ENCODE results near the gene KRTAP1-3. TPM values are rescaled to one million over a fixed set of nuclear protein-coding genes. Genes with fewer than 3 reads are reported as not detected.

Gene KRTAP1-3, protein sequence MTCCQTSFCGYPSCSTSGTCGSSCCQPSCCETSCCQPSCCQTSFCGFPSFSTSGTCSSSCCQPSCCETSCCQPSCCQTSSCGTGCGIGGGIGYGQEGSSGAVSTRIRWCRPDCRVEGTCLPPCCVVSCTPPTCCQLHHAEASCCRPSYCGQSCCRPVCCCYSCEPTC
- not detected in 2 replicates for total RNA-seq

DNA sequence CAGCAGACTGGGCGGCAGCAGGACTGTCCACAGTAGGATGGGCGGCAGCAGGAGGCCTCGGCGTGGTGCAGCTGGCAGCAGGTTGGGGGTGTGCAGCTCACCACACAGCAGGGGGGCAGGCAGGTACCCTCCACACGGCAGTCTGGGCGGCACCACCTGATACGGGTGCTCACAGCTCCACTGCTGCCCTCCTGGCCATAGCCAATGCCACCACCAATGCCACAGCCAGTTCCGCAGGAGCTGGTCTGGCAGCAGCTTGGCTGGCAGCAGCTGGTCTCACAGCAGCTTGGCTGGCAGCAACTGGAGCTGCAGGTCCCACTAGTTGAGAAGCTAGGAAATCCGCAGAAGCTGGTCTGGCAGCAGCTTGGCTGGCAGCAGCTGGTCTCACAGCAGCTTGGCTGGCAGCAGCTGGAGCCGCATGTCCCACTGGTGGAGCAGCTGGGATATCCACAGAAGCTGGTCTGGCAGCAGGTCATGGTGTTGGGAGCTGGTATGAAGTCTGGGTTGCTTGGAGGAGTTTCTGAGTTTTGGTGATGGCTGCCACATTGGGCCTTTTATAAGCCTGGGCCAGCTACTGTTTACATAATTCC, at the start of gene KRTAP1-3:
KRTAP1-3 (minus strand) TSS at position 529 of the 590 bp plus-strand sequence; CDS start at position 476, 53 bp downstream.

GRCh38 chr17:41084100-41084856, 49.6 kb upstream of the KRTAP1-3 start, which contains the start of gene KRTAP4-7:
KRTAP4-7 (plus strand) TSS chr17:41084150; CDS start chr17:41084207, 57 bp downstream.

DNA sequence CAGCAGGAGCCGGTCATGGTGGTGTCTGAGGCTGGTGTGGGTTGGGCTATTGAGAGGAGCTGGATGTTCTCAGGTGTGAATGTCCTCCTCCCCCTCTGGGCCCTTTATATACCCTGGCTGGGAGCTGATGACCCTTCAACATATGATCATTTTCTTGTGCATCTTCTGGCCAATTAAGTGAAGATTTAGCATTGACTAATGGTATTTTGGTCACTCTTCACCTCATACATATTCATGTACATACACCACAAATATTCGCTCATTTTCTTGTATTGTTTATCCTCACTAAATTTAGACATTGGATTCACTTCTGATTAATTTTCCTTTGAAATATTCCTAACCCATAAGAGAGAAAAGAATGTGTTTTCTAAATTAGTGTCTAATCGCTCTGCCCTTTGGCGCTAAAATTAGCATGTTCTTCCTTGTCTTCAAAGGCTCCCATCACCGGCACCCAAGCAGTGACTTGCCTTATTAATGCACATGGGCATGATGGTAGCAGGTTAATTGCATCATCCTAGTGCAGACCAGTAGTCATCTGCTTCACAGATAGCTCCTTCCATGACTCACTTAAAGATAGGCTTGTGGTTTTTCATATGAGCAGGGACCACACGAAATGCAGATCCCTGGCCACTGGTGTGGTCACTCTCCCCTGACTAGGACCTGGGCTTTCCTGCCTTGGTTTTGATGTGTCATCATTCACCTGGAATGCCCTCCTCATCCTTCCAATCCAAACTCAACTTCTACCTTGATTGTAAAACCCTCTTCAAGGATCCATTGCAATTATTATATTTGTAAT, 31.4 kb upstream of the KRTAP1-3 start, which contains the start of gene KRTAP2-4:
KRTAP2-4 (minus strand) TSS at position 51 of the 796 bp plus-strand sequence; CDS start at position 17, 34 bp downstream.

GRCh38 chr17:41060052-41060604, 25.5 kb upstream of the KRTAP1-3 start, which contains the start of gene KRTAP2-3:
KRTAP2-3 (minus strand) TSS chr17:41060114; CDS start chr17:41060050, 64 bp downstream.

GRCh38 chr17:41055130-41055529, 20.5 kb upstream of the KRTAP1-3 start, which contains the start of gene KRTAP2-2:
KRTAP2-2 (minus strand) TSS chr17:41055230; CDS start chr17:41055211, 19 bp downstream.

GRCh38 chr17:41046735-41047465, 12.2 kb upstream of the KRTAP1-3 start, which contains the start of gene KRTAP2-1:
KRTAP2-1 (minus strand) TSS chr17:41047316; CDS start chr17:41047267, 49 bp downstream.

GRCh38 chr17:41040783-41041571, 6.3 kb upstream of the KRTAP1-3 start, which contains the start of gene KRTAP1-1:
KRTAP1-1 (minus strand) TSS chr17:41041450; CDS start chr17:41041397, 53 bp downstream.

DNA sequence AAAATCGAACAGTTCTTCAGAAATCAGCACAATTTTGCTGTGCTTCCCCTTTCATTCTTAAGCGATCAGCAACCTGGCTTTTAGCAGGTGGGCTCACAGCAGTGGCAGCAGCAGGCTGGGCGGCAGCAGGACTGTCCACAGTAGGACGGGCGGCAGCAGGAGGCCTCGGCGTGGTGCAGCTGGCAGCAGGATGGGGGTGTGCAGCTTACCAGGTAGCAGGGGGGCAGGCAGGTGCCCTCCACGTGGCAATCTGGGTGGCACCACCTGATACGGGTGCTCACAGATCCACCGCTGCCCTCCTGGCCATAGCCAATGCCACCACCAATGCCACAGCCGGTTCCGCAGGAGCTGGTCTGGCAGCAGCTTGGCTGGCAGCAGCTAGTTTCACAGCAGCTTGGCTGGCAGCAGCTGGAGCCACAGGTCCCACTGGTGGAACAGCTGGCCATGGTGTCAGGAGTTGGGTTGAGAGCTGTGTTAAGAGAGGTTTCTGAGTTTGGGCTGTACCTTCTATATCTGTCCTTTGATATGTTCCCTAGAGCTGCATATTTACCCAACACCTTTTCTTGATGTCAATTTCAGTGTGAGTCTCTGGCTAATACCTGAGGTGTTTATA, 4.9 kb downstream of the KRTAP1-3 start, which contains the start of gene KRTAP1-4:
KRTAP1-4 (minus strand) TSS at position 563 of the 613 bp plus-strand sequence; CDS start at position 446, 117 bp downstream.

GRCh38 chr17:41026715-41027471, 7.8 kb downstream of the KRTAP1-3 start, which contains the start of gene KRTAP1-5:
KRTAP1-5 (minus strand) TSS chr17:41027208; CDS start chr17:41027155, 53 bp downstream.

DNA sequence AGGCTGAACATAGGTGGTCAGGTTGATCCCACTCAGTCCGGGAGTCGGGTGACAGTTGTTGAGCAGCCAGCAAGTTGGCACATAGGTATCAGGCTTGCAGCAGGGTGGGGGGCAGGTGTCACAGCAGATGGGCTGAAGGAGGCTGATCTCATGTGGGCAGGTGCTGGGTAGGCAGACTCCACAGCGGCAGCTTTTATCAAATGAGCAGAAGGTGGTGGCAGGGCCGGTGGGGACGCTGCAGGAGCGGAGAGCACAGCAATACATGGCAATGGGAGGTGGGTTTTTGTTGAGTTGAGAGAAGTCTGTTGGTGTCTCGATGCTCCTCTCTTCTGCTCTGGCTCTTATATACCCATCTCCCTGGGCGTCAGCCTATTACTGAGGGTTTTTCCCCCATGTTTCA, 25.9 kb downstream of the KRTAP1-3 start, which contains the start of gene KRTAP3-1:
KRTAP3-1 (minus strand) TSS at position 318 of the 400 bp plus-strand sequence; CDS start at position 264, 54 bp downstream.

DNA sequence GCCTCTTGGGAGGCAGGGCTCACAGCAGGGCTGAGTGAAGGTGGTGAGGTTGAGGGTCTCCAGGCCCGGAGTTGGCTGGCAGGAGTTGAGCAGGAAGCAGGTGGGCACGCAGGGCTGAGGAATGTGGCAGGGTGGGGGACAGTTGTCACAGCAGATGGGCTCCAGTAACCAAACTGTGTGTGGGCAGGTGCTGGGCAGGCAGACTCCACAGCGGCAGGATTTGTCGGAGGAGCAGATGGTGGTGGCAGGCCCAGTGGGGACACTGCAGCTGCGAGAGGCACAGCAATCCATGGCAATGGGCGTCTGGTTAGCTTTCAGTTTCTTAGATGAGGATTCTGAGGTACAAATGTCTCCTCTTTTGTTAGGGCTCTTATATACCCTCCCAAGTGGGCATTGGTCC, 35.1 kb downstream of the KRTAP1-3 start, which contains the start of gene KRTAP3-2:
KRTAP3-2 (minus strand) TSS at position 344 of the 400 bp plus-strand sequence; CDS start at position 291, 53 bp downstream.

DNA sequence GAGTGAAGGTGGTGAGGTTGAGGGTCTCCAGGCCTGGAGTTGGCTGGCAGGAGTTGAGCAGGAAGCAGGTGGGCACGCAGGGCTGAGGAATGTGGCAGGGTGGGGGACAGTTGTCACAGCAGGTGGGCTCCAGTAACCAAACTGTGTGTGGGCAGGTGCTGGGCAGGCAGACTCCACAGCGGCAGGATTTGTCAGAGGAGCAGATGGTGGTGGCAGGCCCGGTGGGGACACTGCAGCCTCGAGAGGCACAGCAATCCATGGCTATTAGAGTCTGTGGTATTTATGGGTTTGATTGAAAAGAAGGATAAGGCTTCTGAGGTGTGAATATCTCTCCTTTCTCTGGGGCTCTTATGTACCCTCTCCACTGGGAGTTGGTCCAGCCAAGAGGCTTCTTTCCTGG, 40.8 kb downstream of the KRTAP1-3 start, which contains the start of gene KRTAP3-3:
KRTAP3-3 (minus strand) TSS at position 326 of the 400 bp plus-strand sequence; CDS start at position 259, 67 bp downstream.

GRCh38 chr17:40984226-40984625, 50.4 kb downstream of the KRTAP1-3 start, which contains the start of gene KRT40:
KRT40 (minus strand) TSS chr17:40984326; CDS start chr17:40984273, 53 bp downstream.

Other genes starting within 250 kb of the KRTAP1-3 start
- not detected in 2 replicates for gene KRT28, start 234.9 kb downstream of the KRTAP1-3 start, total RNA-seq
- 18.0 and 18.8 TPM in 2 replicates for gene KRT10, start 212.3 kb downstream of the KRTAP1-3 start, total RNA-seq
- gene KRT12, start 167.7 kb downstream of the KRTAP1-3 start, total RNA-seq: not detected in 2 replicates
- gene KRT20, start 149.6 kb downstream of the KRTAP1-3 start, total RNA-seq: not detected in 2 replicates
- gene KRT23, start 97.2 kb downstream of the KRTAP1-3 start, total RNA-seq: not detected in 2 replicates
- gene KRT39, start 67.9 kb downstream of the KRTAP1-3 start, total RNA-seq: not detected in 2 replicates
- not detected in 2 replicates for gene KRT40, start 50.5 kb downstream of the KRTAP1-3 start, total RNA-seq
- not detected in 2 replicates for gene KRTAP3-3, start 40.7 kb downstream of the KRTAP1-3 start, total RNA-seq
- not detected in 2 replicates for gene KRTAP3-2, start 35.0 kb downstream of the KRTAP1-3 start, total RNA-seq
- gene KRTAP3-1, start 25.7 kb downstream of the KRTAP1-3 start, total RNA-seq: not detected in 2 replicates
- not detected in 2 replicates for gene KRTAP1-5, start 7.7 kb downstream of the KRTAP1-3 start, total RNA-seq
- not detected in 2 replicates for gene KRTAP1-4, start 4.7 kb downstream of the KRTAP1-3 start, total RNA-seq
- gene KRTAP1-1, start 6.6 kb upstream of the KRTAP1-3 start, total RNA-seq: not detected in 2 replicates
- not detected in 2 replicates for gene KRTAP2-1, start 12.4 kb upstream of the KRTAP1-3 start, total RNA-seq
- gene KRTAP2-2, start 20.4 kb upstream of the KRTAP1-3 start, total RNA-seq: not detected in 2 replicates
- gene KRTAP2-3, start 25.2 kb upstream of the KRTAP1-3 start, total RNA-seq: not detected in 2 replicates
- gene KRTAP2-4, start 31.0 kb upstream of the KRTAP1-3 start, total RNA-seq: not detected in 2 replicates
- not detected in 2 replicates for gene KRTAP4-7, start 49.3 kb upstream of the KRTAP1-3 start, total RNA-seq
- not detected in 2 replicates for gene KRTAP4-8, start 63.3 kb upstream of the KRTAP1-3 start, total RNA-seq
- not detected in 2 replicates for gene KRTAP4-16, start 67.3 kb upstream of the KRTAP1-3 start, total RNA-seq
- gene KRTAP4-9, start 70.5 kb upstream of the KRTAP1-3 start, total RNA-seq: not detected in 2 replicates
- not detected in 2 replicates for gene KRTAP4-11, start 83.5 kb upstream of the KRTAP1-3 start, total RNA-seq
- gene KRTAP4-12, start 89.3 kb upstream of the KRTAP1-3 start, total RNA-seq: not detected in 2 replicates
- gene KRTAP4-6, start 105.7 kb upstream of the KRTAP1-3 start, total RNA-seq: not detected in 2 replicates
- gene KRTAP4-5, start 115.0 kb upstream of the KRTAP1-3 start, total RNA-seq: not detected in 2 replicates
- gene KRTAP4-4, start 125.9 kb upstream of the KRTAP1-3 start, total RNA-seq: not detected in 2 replicates
- not detected in 2 replicates for gene KRTAP4-3, start 133.3 kb upstream of the KRTAP1-3 start, total RNA-seq
- gene KRTAP4-2, start 143.3 kb upstream of the KRTAP1-3 start, total RNA-seq: not detected in 2 replicates
- gene KRTAP4-1, start 150.0 kb upstream of the KRTAP1-3 start, total RNA-seq: not detected in 2 replicates
- not detected in 2 replicates for gene KRTAP9-1, start 155.0 kb upstream of the KRTAP1-3 start, total RNA-seq
- gene KRTAP9-2, start 191.8 kb upstream of the KRTAP1-3 start, total RNA-seq: not detected in 2 replicates
- gene KRTAP9-3, start 197.6 kb upstream of the KRTAP1-3 start, total RNA-seq: not detected in 2 replicates
- gene KRTAP9-8, start 203.1 kb upstream of the KRTAP1-3 start, total RNA-seq: not detected in 2 replicates
- not detected in 2 replicates for gene KRTAP9-4, start 214.8 kb upstream of the KRTAP1-3 start, total RNA-seq
- not detected in 2 replicates for gene KRTAP9-9, start 220.5 kb upstream of the KRTAP1-3 start, total RNA-seq
- gene KRTAP9-6, start 230.5 kb upstream of the KRTAP1-3 start, total RNA-seq: not detected in 2 replicates
- gene KRTAP9-7, start 240.8 kb upstream of the KRTAP1-3 start, total RNA-seq: not detected in 2 replicates